HEK293 (cell line): ENCODE data around the gene TSACC.

Experiments used
- BCL11A ChIP-seq: fragments of 450-650 bp; formaldehyde crosslinking; IDR thresholded peaks from 2 replicates; pipeline ENCODE4 v1.5.1; 2016; ENCODE audit warnings: low read depth, missing biosample characterization, missing genetic modification characterization
- GLIS1 ChIP-seq: fragments of 450-650 bp; formaldehyde crosslinking; IDR thresholded peaks from 2 replicates; pipeline ENCODE4 v1.5.1; 2016; ENCODE audit warnings: missing biosample characterization, missing genetic modification characterization
- HIC1 ChIP-seq: fragments of 450-650 bp; formaldehyde crosslinking; IDR thresholded peaks from 2 replicates; pipeline ENCODE4 v1.5.1; 2016; ENCODE audit warnings: missing biosample characterization, missing genetic modification characterization
- OVOL3 ChIP-seq: fragments of 450-650 bp; formaldehyde crosslinking; IDR thresholded peaks from 2 replicates; pipeline ENCODE4 v1.5.1; 2016; ENCODE audit warnings: missing biosample characterization, missing genetic modification characterization
- RBAK ChIP-seq: fragments of 450-650 bp; formaldehyde crosslinking; IDR thresholded peaks from 2 replicates; pipeline ENCODE4 v1.5.1; 2016; ENCODE audit warnings: missing biosample characterization, missing genetic modification characterization
- SP7 ChIP-seq: fragments of 450-650 bp; formaldehyde crosslinking; IDR thresholded peaks from 2 replicates; pipeline ENCODE4 v1.5.1; 2016; ENCODE audit warnings: missing biosample characterization, missing genetic modification characterization
- WT1 ChIP-seq: fragments of 450-650 bp; formaldehyde crosslinking; IDR thresholded peaks from 2 replicates; pipeline ENCODE4 v1.5.1; 2016; ENCODE audit warnings: missing biosample characterization, missing genetic modification characterization
- YY2 ChIP-seq: fragments of 450-650 bp; formaldehyde crosslinking; IDR thresholded peaks from 2 replicates; pipeline ENCODE4 v1.5.1; 2016; ENCODE audit warnings: missing biosample characterization, missing genetic modification characterization
- ZBTB10 ChIP-seq: fragments of 450-650 bp; formaldehyde crosslinking; IDR thresholded peaks from 2 replicates; pipeline ENCODE4 v1.5.1; 2016; ENCODE audit warnings: missing biosample characterization, missing genetic modification characterization
- ZBTB26 ChIP-seq: fragments of 450-650 bp; formaldehyde crosslinking; optimal IDR thresholded peaks from 2 replicates; pipeline ENCODE3; 2016; ENCODE audit warnings: missing biosample characterization, mild to moderate bottlenecking, missing genetic modification characterization
- ZFP41 ChIP-seq: fragments of 450-650 bp; formaldehyde crosslinking; IDR thresholded peaks from 2 replicates; pipeline ENCODE4 v1.5.1; 2016; ENCODE audit warnings: missing biosample characterization, missing genetic modification characterization, borderline replicate concordance
- ZNF138 ChIP-seq: fragments of 450-650 bp; formaldehyde crosslinking; IDR thresholded peaks from 2 replicates; pipeline ENCODE4 v1.5.1; 2016; ENCODE audit warnings: missing biosample characterization, missing genetic modification characterization, borderline replicate concordance
- ZNF155 ChIP-seq: fragments of 450-650 bp; formaldehyde crosslinking; IDR thresholded peaks from 2 replicates; pipeline ENCODE4 v1.5.1; 2016; ENCODE audit warnings: missing biosample characterization, missing genetic modification characterization
- ZNF18 ChIP-seq: fragments of 450-650 bp; formaldehyde crosslinking; IDR thresholded peaks from 2 replicates; pipeline ENCODE4 v1.5.1; 2016; ENCODE audit warnings: missing biosample characterization, missing genetic modification characterization
- ZNF2 ChIP-seq: fragments of 450-650 bp; formaldehyde crosslinking; IDR thresholded peaks from 2 replicates; pipeline ENCODE4 v1.5.1; 2016; ENCODE audit warnings: missing biosample characterization, missing genetic modification characterization
- ZNF214 ChIP-seq: fragments of 450-650 bp; formaldehyde crosslinking; IDR thresholded peaks from 2 replicates; pipeline ENCODE4 v1.5.1; 2017; ENCODE audit warnings: missing biosample characterization, mild to moderate bottlenecking, missing genetic modification characterization, borderline replicate concordance
- ZNF302 ChIP-seq: fragments of 450-650 bp; formaldehyde crosslinking; IDR thresholded peaks from 2 replicates; pipeline ENCODE4 v1.5.1; 2016; ENCODE audit warnings: missing biosample characterization, missing genetic modification characterization, low read depth
- ZNF394 ChIP-seq: fragments of 450-650 bp; formaldehyde crosslinking; IDR thresholded peaks from 2 replicates; pipeline ENCODE4 v1.5.1; 2016; ENCODE audit warnings: missing biosample characterization, missing genetic modification characterization, mild to moderate bottlenecking, moderate library complexity, borderline replicate concordance
- ZNF404 ChIP-seq: fragments of 450-650 bp; formaldehyde crosslinking; IDR thresholded peaks from 2 replicates; pipeline ENCODE4 v1.5.1; 2017; ENCODE audit warnings: missing biosample characterization, missing genetic modification characterization
- ZNF423 ChIP-seq: fragments of 450-650 bp; formaldehyde crosslinking; IDR thresholded peaks from 2 replicates; pipeline ENCODE4 v1.5.1; 2016; ENCODE audit warnings: missing biosample characterization, missing genetic modification characterization
- ZNF433 ChIP-seq: fragments of 450-650 bp; formaldehyde crosslinking; IDR thresholded peaks from 2 replicates; pipeline ENCODE4 v1.5.1; 2016; ENCODE audit warnings: missing biosample characterization, missing genetic modification characterization, low read depth
- ZNF558 ChIP-seq: fragments of 450-650 bp; formaldehyde crosslinking; IDR thresholded peaks from 2 replicates; pipeline ENCODE4 v1.5.1; 2016; ENCODE audit warnings: missing biosample characterization, missing genetic modification characterization
- ZNF561 ChIP-seq: fragments of 450-650 bp; IDR thresholded peaks from 2 replicates; pipeline ENCODE4 v1.5.1; 2018; ENCODE audit warnings: missing biosample characterization, missing genetic modification characterization, borderline replicate concordance
- ZNF580 ChIP-seq: fragments of 450-650 bp; formaldehyde crosslinking; IDR thresholded peaks from 2 replicates; pipeline ENCODE4 v1.5.1; 2016; ENCODE audit warnings: missing biosample characterization, missing genetic modification characterization
- ZNF658 ChIP-seq: fragments of 450-650 bp; formaldehyde crosslinking; IDR thresholded peaks from 2 replicates; pipeline ENCODE4; 2016; ENCODE audit warnings: missing biosample characterization, missing genetic modification characterization
- ZNF707 ChIP-seq: fragments of 450-650 bp; formaldehyde crosslinking; IDR thresholded peaks from 2 replicates; pipeline ENCODE4 v1.5.1; 2016; ENCODE audit warnings: missing biosample characterization, missing genetic modification characterization
- ZNF76 ChIP-seq: fragments of 450-650 bp; formaldehyde crosslinking; IDR thresholded peaks from 2 replicates; pipeline ENCODE4; 2016; ENCODE audit warnings: low read depth, missing biosample characterization, missing genetic modification characterization, borderline replicate concordance
- ZNF768 ChIP-seq: fragments of 450-650 bp; formaldehyde crosslinking; IDR thresholded peaks from 2 replicates; pipeline ENCODE4 v1.5.1; 2018; ENCODE audit warnings: missing biosample characterization, mild to moderate bottlenecking, missing genetic modification characterization
- ZNF777 ChIP-seq: fragments of 450-650 bp; formaldehyde crosslinking; IDR thresholded peaks from 2 replicates; pipeline ENCODE4 v1.5.1; 2017; ENCODE audit warnings: missing biosample characterization, missing genetic modification characterization, borderline replicate concordance

Gene TSACC

GRCh38 chr1:156338180-156338976 is at the start of gene TSACC, which contains the start of gene CCT3 (continued):
- TF ChIP-seq ZNF394 (tag by site-specific recombination), result peak; percentile 86
- TF ChIP-seq ZNF561 (tag by site-specific recombination), result no peak; the same call in 1 of the 2 replicates
- no peak for TF ChIP-seq ZNF214 (tag by site-specific recombination)
- no peak for TF ChIP-seq ZBTB10 (tag by site-specific recombination)
- no peak for TF ChIP-seq ZNF777
- no peak for TF ChIP-seq ZNF433 (tag by site-specific recombination)
- no peak for TF ChIP-seq ZNF768 (tag by site-specific recombination)
- peak; percentile 71; the same call in 1 of the 2 replicates for TF ChIP-seq ZNF580
- no peak for TF ChIP-seq ZNF423
- TF ChIP-seq ZNF658 (tag by site-specific recombination), result no peak
- TF ChIP-seq SP7 (tag by site-specific recombination), result peak; percentile 52
- TF ChIP-seq ZNF76 (tag by site-specific recombination), result peak; percentile 97
- TF ChIP-seq WT1 (tag by site-specific recombination), result peak; percentile 3; the same call in 1 of the 2 replicates
- TF ChIP-seq ZNF2 (tag by site-specific recombination), result no peak; the same call in 1 of the 2 replicates
- TF ChIP-seq ZNF558, result 0 out of 2 replicates have a peak, but pooled peaks have one; percentile 34
- no peak for TF ChIP-seq RBAK (tag by site-specific recombination)
- TF ChIP-seq BCL11A (tag by site-specific recombination), result no peak
- peak; percentile 82 for TF ChIP-seq ZNF18 (tag by site-specific recombination)
- no peak for TF ChIP-seq ZNF138
- TF ChIP-seq HIC1 (tag by site-specific recombination), result peak; percentile 93
- no peak for TF ChIP-seq ZNF707 (tag by site-specific recombination)
- no peak for TF ChIP-seq OVOL3 (tag by site-specific recombination)
- TF ChIP-seq ZFP41 (tag by site-specific recombination), result no peak
- TF ChIP-seq ZNF302 (tag by site-specific recombination), result no peak
- no peak for TF ChIP-seq ZNF404 (tag by site-specific recombination)
- no peak for TF ChIP-seq ZNF155 (tag by site-specific recombination)
- peak; percentile 70 for TF ChIP-seq ZBTB26 (tag by site-specific recombination)
- TF ChIP-seq YY2 (tag by site-specific recombination), result peak; percentile 80
- TF ChIP-seq GLIS1 (tag by site-specific recombination), result peak; percentile 56
